WTC11 (cell line): ENCODE results near the gene GFOD2. TPM values are rescaled to one million over a fixed set of nuclear protein-coding genes. Genes with fewer than 3 reads are reported as not detected.

Experiments used
- ATAC-seq: fragments of 200-7000 bp; cut with Tn5 transposase; 2 replicates; pipeline ENCODE4 v1.10.0; 2021; ENCODE audit warnings: mild to moderate bottlenecking, moderate library complexity
- CTCF ChIA-PET: fragments of 300-600 bp; sonication (Branson Sonifier 250); formaldehyde crosslinking; loops from one replicate; lab custom pipeline; 2021; ENCODE audit warnings: antibody characterized with exemption; lab: Charles Lee
- POLR2A ChIA-PET: fragments of 350-600 bp; sonication (Branson Sonifier 250); formaldehyde crosslinking; loops from one replicate; lab custom pipeline; 2021; ENCODE audit warnings: antibody characterized with exemption; lab: Charles Lee
- DNase-seq: peaks from one replicate; pipeline ENCODE4 v3.0.0; 2021; ENCODE audit warnings: low spot score
- H3K27ac Mint-ChIP-seq: 2 replicates; pipeline ENCODE4 v1.8.0; 2021; ENCODE audit warnings: mixed read lengths
- H3K27me3 Mint-ChIP-seq: 2 replicates; pipeline ENCODE4 v1.8.0; 2021; ENCODE audit warnings: low read depth, mild to moderate bottlenecking, moderate library complexity, mixed read lengths
- H3K36me3 Mint-ChIP-seq: 2 replicates; pipeline ENCODE4 v1.8.0; 2021; ENCODE audit warnings: mixed read lengths
- H3K4me1 Mint-ChIP-seq: 2 replicates; pipeline ENCODE4 v1.8.0; 2022; ENCODE audit warnings: mixed read lengths
- H3K4me3 Mint-ChIP-seq: 2 replicates; pipeline ENCODE4 v1.8.0; 2021; ENCODE audit warnings: mild to moderate bottlenecking, moderate library complexity, mixed read lengths
- H3K9me3 Mint-ChIP-seq: 2 replicates; pipeline ENCODE4 v1.8.0; 2021; ENCODE audit warnings: mixed read lengths
- ARID4B ChIP-seq: sonication (generic); formaldehyde crosslinking; IDR thresholded peaks from 2 replicates; pipeline ENCODE4 v1.8.0; 2023; ENCODE audit warnings: missing genetic modification reagents, mild to moderate bottlenecking, borderline replicate concordance
- ATF2 ChIP-seq: sonication (generic); formaldehyde crosslinking; IDR thresholded peaks from 2 replicates; pipeline ENCODE4 v1.8.1; 2022; ENCODE audit warnings: low read depth, missing genetic modification reagents, borderline replicate concordance
- ATF3 ChIP-seq: sonication (generic); formaldehyde crosslinking; conservative IDR thresholded peaks from 2 replicates; pipeline ENCODE4 v1.8.1; 2022; ENCODE audit warnings: mild to moderate bottlenecking, missing genetic modification reagents
- ATF6 ChIP-seq: sonication (generic); formaldehyde crosslinking; IDR thresholded peaks from 2 replicates; pipeline ENCODE4 v1.8.1; 2023; ENCODE audit warnings: mild to moderate bottlenecking, missing genetic modification reagents
- CBFB ChIP-seq: sonication (generic); formaldehyde crosslinking; IDR thresholded peaks from 2 replicates; pipeline ENCODE4 v1.8.1; 2022; ENCODE audit warnings: mild to moderate bottlenecking, low read depth, missing genetic modification reagents
- CDX4 ChIP-seq: fragments of 250-450 bp; sonication (Bioruptor Pico); IDR thresholded peaks from 2 replicates; pipeline ENCODE4 v1.9.0; 2021; ENCODE audit warnings: moderate library complexity, mild to moderate bottlenecking, inconsistent platforms, borderline replicate concordance
- CREM ChIP-seq: sonication (generic); formaldehyde crosslinking; IDR thresholded peaks from 2 replicates; pipeline ENCODE4 v1.8.1; 2022; ENCODE audit warnings: mild to moderate bottlenecking, missing genetic modification reagents, moderate library complexity
- E2F1 ChIP-seq: sonication (generic); formaldehyde crosslinking; IDR thresholded peaks from 2 replicates; pipeline ENCODE4 v1.8.0; 2022; ENCODE audit warnings: mild to moderate bottlenecking, missing genetic modification reagents
- EMX1 ChIP-seq: fragments of 250-450 bp; sonication (Bioruptor Pico); IDR thresholded peaks from 2 replicates; pipeline ENCODE4 v1.8.0; 2021; ENCODE audit warnings: mild to moderate bottlenecking
- FOXP4 ChIP-seq: sonication (generic); formaldehyde crosslinking; IDR thresholded peaks from 2 replicates; pipeline ENCODE4 v1.8.0; 2022; ENCODE audit warnings: mild to moderate bottlenecking, missing genetic modification reagents
- MXD4 ChIP-seq: fragments of 250-450 bp; sonication (Bioruptor Pico); IDR thresholded peaks from 2 replicates; pipeline ENCODE4 v1.8.0; 2021; ENCODE audit warnings: mild to moderate bottlenecking, moderate library complexity, borderline replicate concordance
- NR1H2 ChIP-seq: sonication (generic); formaldehyde crosslinking; IDR thresholded peaks from 2 replicates; pipeline ENCODE4 v1.9.0; 2021; ENCODE audit warnings: mild to moderate bottlenecking, moderate library complexity, missing genetic modification reagents
- PRRX2 ChIP-seq: fragments of 250-450 bp; sonication (Bioruptor Pico); IDR thresholded peaks from 2 replicates; pipeline ENCODE4 v1.8.0; 2021; ENCODE audit warnings: mild to moderate bottlenecking
- SOX15 ChIP-seq: fragments of 250-450 bp; sonication (Bioruptor Pico); IDR thresholded peaks from 2 replicates; pipeline ENCODE4 v1.9.0; 2021; ENCODE audit warnings: mild to moderate bottlenecking
- SP1 ChIP-seq: sonication (generic); formaldehyde crosslinking; conservative IDR thresholded peaks from 2 replicates; pipeline ENCODE4 v1.8.1; 2022; ENCODE audit warnings: missing genetic modification reagents
- TCF7 ChIP-seq: sonication (generic); formaldehyde crosslinking; IDR thresholded peaks from 2 replicates; pipeline ENCODE4 v1.8.0; 2022; ENCODE audit warnings: mild to moderate bottlenecking, low read depth, missing genetic modification reagents, moderate library complexity
- TEAD1 ChIP-seq: sonication (generic); formaldehyde crosslinking; IDR thresholded peaks from 2 replicates; pipeline ENCODE4 v1.8.0; 2022; ENCODE audit warnings: mild to moderate bottlenecking, missing genetic modification reagents
- TP53 ChIP-seq: sonication (generic); formaldehyde crosslinking; IDR thresholded peaks from 2 replicates; pipeline ENCODE4 v1.8.1; 2023; ENCODE audit warnings: mild to moderate bottlenecking, missing genetic modification reagents
- USF1 ChIP-seq: sonication (generic); formaldehyde crosslinking; IDR thresholded peaks from 2 replicates; pipeline ENCODE4 v1.8.0; 2022; ENCODE audit warnings: mild to moderate bottlenecking, missing genetic modification reagents
- ZBTB21 ChIP-seq: sonication (generic); formaldehyde crosslinking; IDR thresholded peaks from 2 replicates; pipeline ENCODE4 v1.8.1; 2023; ENCODE audit warnings: mild to moderate bottlenecking, missing genetic modification reagents, borderline replicate concordance
- ZNF219 ChIP-seq: sonication (generic); formaldehyde crosslinking; IDR thresholded peaks from 2 replicates; pipeline ENCODE4 v1.8.0; 2023; ENCODE audit warnings: missing genetic modification reagents, mild to moderate bottlenecking, borderline replicate concordance
- ZNF263 ChIP-seq: sonication (generic); formaldehyde crosslinking; IDR thresholded peaks from 2 replicates; pipeline ENCODE4 v1.8.1; 2022; ENCODE audit warnings: low read depth, mild to moderate bottlenecking, moderate library complexity, missing genetic modification reagents
- total RNA-seq: library from RNA; stranded (reverse); gene quantifications from 3 replicates; pipeline ENCODE4 v1.2.3, GENCODE V29; 2021

Gene GFOD2
- total RNA-seq, 1 experiment from 2014 or later: 29.5 TPM

GRCh38 chr16:67669499-67670101, 49.5 kb downstream of the GFOD2 start:
- no peak overlapping the region; the same call in 1 of the 2 replicates for H3K27ac Mint-ChIP-seq
- ATAC-seq (no peak), DNase-seq (no peak)
- no peak overlapping the region for H3K4me3 Mint-ChIP-seq
- ChIA-PET CTCF (interaction anchor here (5.2 kb wide), 1 partner anchor 147 kb away, joined by 92 read pairs; no protein-coding TSS in a partner anchor), POLR2A (no interaction called here)
- no peaks in the 10 kb centered on the region for H3K36me3 Mint-ChIP-seq
- peaks cover 8% of the 10 kb centered on the region for H3K4me1 Mint-ChIP-seq
- TF ChIP-seq ARID4B (CRISPR knock-in tag) (no peak), ZBTB21 (no peak), ZNF263 (no peak), ATF3 (CRISPR knock-in tag) (no peak), PRRX2 (CRISPR knock-in tag) (no peak), TEAD1 (CRISPR knock-in tag) (no peak), ATF6 (CRISPR knock-in tag) (no peak), EMX1 (CRISPR knock-in tag) (no peak), CBFB (CRISPR knock-in tag) (no peak), SP1 (no peak), MXD4 (CRISPR knock-in tag) (no peak), ZNF219 (CRISPR knock-in tag) (no peak), TP53 (CRISPR knock-in tag) (no peak), ATF2 (CRISPR knock-in tag) (no peak), NR1H2 (CRISPR knock-in tag) (no peak)
- peaks cover 3% of the 10 kb centered on the region for H3K27me3 Mint-ChIP-seq
- no peaks in the 10 kb centered on the region for H3K9me3 Mint-ChIP-seq

- Mint-ChIP-seq H3K36me3 (no peaks in the 10 kb centered on the region), H3K4me1 (peaks cover 11% of the 10 kb centered on the region), H3K9me3 (no peaks in the 10 kb centered on the region), H3K4me3 (no peak overlapping the region), H3K27ac (no peak overlapping the region), H3K27me3 (peaks cover 6% of the 10 kb centered on the region)
- ATAC-seq: no peak
- no peak for DNase-seq
- POLR2A ChIA-PET: no interaction called here
- CTCF ChIA-PET: interaction anchor here (0.6 to 10.3 kb wide), 14 partner anchors 15 to 220 kb away, joined by 3 to 137 read pairs (median 5); partner anchors contain the start of genes CENPT, GFOD2, RANBP10 and TSNAXIP1
- no peak for TF ChIP-seq TCF7 (CRISPR knock-in tag)
- TF ChIP-seq FOXP4 (CRISPR knock-in tag): no peak
- no peak for TF ChIP-seq SOX15 (CRISPR knock-in tag)
- TF ChIP-seq USF1 (CRISPR knock-in tag): no peak
- TF ChIP-seq CDX4: no peak
- no peak for TF ChIP-seq CREM (CRISPR knock-in tag)
- no peak for TF ChIP-seq E2F1
These were observed 50.5 kb downstream of the GFOD2 start for GRCh38 chr16:67668495-67669157.
